D721Med (cell line): Measurements from ENCODE around the gene TIMM21.

Experiments
- DNase-seq: peaks from one replicate; pipeline ENCODE4 v3.0.0; 2011; ENCODE audit warnings: low spot score; ENCODE audit not compliant: insufficient read length
- FAIRE-seq: peaks from 2 replicates; lab custom pipeline; 2011; peaks lifted over from hg19 to GRCh38; lab: Jason Lieb, UNC
- TF ChIP-seq, protein P1 (sequence below): IDR thresholded peaks from 2 replicates; pipeline ENCODE4 v1.5.1; 2012; ENCODE audit warnings: mild to moderate bottlenecking, control low read depth; ENCODE audit not compliant: insufficient read depth; ENCODE audit errors: missing control alignments

TIMM21 gene

DNA sequence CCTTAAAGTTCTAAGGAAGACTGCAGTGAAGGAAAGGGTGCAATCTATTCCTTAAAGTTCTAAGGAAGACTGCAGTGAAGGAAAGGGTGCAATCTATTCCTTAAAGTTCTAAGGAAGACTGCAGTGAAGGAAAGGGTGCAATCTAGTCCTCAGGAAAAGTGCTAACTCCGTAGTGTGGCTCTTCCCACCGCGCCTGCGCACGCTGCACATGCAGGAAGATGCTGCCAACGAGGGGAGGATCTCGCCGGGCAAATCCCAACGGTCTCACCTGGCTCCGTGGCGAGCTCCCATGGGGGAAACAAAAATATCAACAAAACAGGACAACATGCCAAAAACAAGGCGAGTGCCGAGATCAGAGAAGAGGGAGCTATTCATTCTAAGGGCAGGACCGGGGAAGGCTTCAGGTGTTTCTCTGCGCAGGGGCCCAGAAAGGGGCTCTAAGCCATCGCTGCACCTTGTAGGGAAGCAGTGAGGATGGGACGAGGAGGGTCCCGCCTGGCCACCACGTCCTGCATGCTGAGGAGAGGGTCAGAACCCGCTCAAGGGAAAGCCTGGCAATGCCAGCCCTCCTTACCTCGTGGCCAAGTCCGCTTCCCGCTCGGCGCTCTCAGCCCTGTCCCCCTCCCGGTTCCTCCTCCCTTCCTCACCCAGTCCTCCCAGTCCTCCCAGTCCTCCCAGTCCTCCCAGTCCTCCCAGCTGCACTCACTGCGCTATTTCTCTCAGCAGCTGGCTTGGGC, 24.5 kb downstream of the TIMM21 start:
- TF ChIP-seq, protein P1, sequence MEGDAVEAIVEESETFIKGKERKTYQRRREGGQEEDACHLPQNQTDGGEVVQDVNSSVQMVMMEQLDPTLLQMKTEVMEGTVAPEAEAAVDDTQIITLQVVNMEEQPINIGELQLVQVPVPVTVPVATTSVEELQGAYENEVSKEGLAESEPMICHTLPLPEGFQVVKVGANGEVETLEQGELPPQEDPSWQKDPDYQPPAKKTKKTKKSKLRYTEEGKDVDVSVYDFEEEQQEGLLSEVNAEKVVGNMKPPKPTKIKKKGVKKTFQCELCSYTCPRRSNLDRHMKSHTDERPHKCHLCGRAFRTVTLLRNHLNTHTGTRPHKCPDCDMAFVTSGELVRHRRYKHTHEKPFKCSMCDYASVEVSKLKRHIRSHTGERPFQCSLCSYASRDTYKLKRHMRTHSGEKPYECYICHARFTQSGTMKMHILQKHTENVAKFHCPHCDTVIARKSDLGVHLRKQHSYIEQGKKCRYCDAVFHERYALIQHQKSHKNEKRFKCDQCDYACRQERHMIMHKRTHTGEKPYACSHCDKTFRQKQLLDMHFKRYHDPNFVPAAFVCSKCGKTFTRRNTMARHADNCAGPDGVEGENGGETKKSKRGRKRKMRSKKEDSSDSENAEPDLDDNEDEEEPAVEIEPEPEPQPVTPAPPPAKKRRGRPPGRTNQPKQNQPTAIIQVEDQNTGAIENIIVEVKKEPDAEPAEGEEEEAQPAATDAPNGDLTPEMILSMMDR = no peak
- FAIRE-seq (no peak), DNase-seq (no peak)

DNA sequence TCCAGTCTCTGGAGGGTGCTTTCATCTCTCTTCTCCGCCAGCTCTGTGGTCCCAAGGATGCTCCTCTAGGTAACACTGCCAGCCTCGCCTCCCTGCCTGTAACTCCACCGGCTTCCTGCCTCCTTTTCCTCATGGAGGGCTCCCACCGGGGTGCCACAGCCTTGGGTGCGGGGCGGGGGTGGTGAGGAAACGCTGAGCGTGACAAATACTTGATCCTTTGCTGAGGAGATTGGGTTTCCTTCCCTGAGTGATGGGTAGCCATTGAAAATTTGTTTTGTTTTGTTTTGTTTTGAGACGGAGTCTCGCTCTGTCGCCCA, 25.1 kb downstream of the TIMM21 start:
- FAIRE-seq (no peak), DNase-seq (no peak)
- TF ChIP-seq, protein P1 = no peak

DNA sequence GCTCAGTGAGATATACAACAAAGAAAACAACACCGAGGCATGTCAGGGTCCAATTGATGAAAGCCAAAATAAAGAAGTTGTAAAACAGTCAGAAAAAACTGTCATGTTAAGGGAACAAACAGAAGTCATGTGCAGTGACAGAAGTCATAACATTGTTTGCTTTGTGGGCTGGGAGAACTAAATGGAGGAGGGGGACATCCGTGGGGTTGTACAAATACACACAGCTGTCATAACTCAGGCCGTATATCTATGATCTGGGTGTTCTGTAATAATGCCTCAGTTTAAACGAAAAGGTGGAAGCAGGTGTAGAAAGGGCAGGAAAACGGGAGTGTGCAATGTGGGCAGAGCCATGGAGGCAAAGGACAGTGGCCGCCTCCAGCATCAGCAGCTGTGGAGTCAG, 27.3 kb downstream of the TIMM21 start:
- peak; percentile 91 for FAIRE-seq
- TF ChIP-seq, protein P1 = no peak
- no peak for DNase-seq

DNA sequence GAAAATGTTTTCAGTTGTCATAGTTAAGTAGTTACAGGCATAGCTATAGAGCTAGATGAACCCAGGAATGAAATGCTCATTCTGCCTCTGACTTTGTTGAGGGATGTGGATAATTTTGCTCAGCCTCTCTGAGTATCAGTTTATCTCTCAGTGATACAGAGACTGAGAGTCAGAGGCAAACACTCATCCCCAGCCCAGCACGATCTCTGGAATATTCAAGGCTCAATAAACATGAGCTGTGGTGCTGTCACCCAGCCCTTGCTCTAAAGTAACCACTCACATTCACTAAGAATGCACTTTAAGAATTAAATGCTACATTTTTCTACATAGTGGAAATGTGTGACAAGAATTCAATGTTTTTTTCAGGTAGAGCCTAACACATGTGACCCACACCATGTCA, 30.6 kb downstream of the TIMM21 start:
- DNase-seq (no peak), FAIRE-seq (peak; percentile 88)
- TF ChIP-seq, protein P1 = no peak

DNA sequence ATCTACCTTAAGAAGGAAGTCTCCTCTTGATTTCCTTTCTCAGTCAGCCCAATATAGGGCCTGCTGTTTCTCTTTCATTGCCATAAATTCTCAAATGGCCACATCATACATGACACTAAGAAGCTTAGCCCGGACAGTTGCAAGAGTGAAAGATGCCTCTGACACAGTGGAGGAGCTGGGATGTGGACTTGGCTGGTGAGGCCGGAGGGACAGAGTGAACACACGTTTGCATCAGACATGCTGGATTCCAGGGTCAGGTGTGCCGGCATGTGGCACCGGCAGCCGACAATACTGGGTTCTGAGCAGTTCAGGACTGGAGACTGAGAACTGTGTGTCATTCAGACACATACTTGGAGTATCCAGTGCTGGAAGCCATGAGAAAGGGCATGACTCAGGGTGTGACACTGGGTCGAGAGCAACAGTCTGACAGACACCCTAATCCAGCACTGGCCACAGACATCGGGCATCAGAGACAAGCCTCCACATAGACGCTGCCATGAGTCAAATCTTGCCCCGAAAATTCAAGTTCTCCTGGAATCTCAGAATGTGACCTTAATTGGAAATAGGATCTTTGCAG, 31.4 kb downstream of the TIMM21 start:
- DNase-seq (no peak), FAIRE-seq (no peak)
- TF ChIP-seq, protein P1 = no peak

DNA sequence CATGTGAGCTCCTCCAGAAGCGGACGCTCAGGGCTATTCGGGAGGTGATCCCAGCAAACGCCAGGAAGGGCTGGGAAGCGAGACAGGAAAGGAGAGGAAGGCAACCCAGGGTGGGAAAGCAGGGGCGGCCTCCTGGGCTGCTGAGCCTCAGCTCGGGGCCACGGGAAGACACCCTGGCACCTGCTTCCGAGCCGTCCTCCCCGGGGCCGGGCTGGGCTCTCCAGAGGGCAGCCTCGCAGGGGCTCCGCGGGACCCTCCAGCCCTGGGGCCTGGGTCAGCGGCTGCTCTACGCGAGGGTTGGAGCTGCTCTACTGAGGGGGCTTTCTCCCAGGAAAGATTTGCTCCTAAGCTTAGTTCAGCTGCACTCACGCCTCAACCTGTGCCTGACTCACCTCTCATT, 34.0 kb downstream of the TIMM21 start:
- DNase-seq (no peak), FAIRE-seq (no peak)
- TF ChIP-seq, protein P1 = no peak

DNA sequence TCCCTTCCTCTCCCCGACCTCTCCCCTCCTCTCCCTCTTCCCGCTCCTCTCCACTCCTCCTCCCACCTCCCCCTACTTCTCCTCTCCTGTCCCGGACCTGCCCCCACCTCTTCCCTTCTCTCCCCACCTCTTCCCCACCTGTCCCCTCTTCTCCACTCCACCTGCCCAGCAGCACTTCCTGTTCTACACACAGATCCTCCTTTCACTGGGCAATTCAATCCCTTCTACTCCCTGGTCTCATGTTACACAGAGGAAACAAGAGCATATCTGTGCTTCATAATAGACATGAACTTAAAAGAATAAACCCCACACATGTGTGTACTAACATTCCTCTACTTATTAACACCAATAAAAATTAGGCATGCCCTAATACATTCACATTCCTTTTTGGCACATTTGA, 34.8 kb downstream of the TIMM21 start:
- DNase-seq = no peak
- TF ChIP-seq, protein P1 = no peak
- peak; percentile 91 for FAIRE-seq
